ENCODE results near the gene SKIL.

The SKIL gene

GRCh38 chr3:170391108-170391507, 33.6 kb downstream of the SKIL start:
- no peaks in the 10 kb centered on the region for H3K4me1 ChIP-seq (ENCODE audit: insufficient read depth, low read length)

GRCh38 chr3:170397685-170398084, 40.2 kb downstream of the SKIL start:
- Histone ChIP-seq H3K4me3 (ENCODE audit: low read length) (no peak overlapping the region), H3K36me3 (ENCODE audit: insufficient read depth, low read length) (peaks cover 2% of the 10 kb centered on the region), H2AFZ (ENCODE audit: low read depth, low read length) (no peak overlapping the region), H3K27me3 (ENCODE audit: insufficient read depth, low read length) (no peaks in the 10 kb centered on the region), H3K9me3 (ENCODE audit: low read length) (no peaks in the 10 kb centered on the region), H3K4me1 (ENCODE audit: insufficient read depth, low read length) (no peaks in the 10 kb centered on the region)

More at GRCh38 chr3:170391108-170391507, 33.6 kb downstream of the SKIL start:
- H3K4me3 ChIP-seq (ENCODE audit: low read length), result no peak overlapping the region
- H3K27me3 ChIP-seq (ENCODE audit: insufficient read depth, low read length), result no peaks in the 10 kb centered on the region
- no peak overlapping the region for H2AFZ ChIP-seq (ENCODE audit: low read depth, low read length)
- peaks cover 6% of the 10 kb centered on the region for H3K9me3 ChIP-seq (ENCODE audit: low read length)
- peaks cover 28% of the 10 kb centered on the region for H3K36me3 ChIP-seq (ENCODE audit: insufficient read depth, low read length)

- H3K9me3 ChIP-seq (ENCODE audit: low read length), result no peaks in the 10 kb centered on the region
- H3K36me3 ChIP-seq (ENCODE audit: insufficient read depth, low read length), result no peaks in the 10 kb centered on the region
- no peaks in the 10 kb centered on the region for H3K27me3 ChIP-seq (ENCODE audit: insufficient read depth, low read length)
- no peak overlapping the region for H3K4me3 ChIP-seq (ENCODE audit: low read length)
- H2AFZ ChIP-seq (ENCODE audit: low read depth, low read length), result no peak overlapping the region
- no peaks in the 10 kb centered on the region for H3K4me1 ChIP-seq (ENCODE audit: insufficient read depth, low read length)
These were observed 47.6 kb downstream of the SKIL start for GRCh38 chr3:170405101-170405500.

GRCh38 chr3:170410428-170411029, 53.0 kb downstream of the SKIL start:
- Histone ChIP-seq H3K4me1 (ENCODE audit: insufficient read depth, low read length) (no peaks in the 10 kb centered on the region), H3K27me3 (ENCODE audit: insufficient read depth, low read length) (no peaks in the 10 kb centered on the region), H3K36me3 (ENCODE audit: insufficient read depth, low read length) (no peaks in the 10 kb centered on the region), H3K9me3 (ENCODE audit: low read length) (no peaks in the 10 kb centered on the region), H3K4me3 (ENCODE audit: low read length) (no peak overlapping the region), H2AFZ (ENCODE audit: low read depth, low read length) (no peak overlapping the region)

GRCh38 chr3:170413291-170413690, 55.8 kb downstream of the SKIL start:
- Histone ChIP-seq H3K4me3 (ENCODE audit: low read length) (no peak overlapping the region), H3K27me3 (ENCODE audit: insufficient read depth, low read length) (no peaks in the 10 kb centered on the region), H3K9me3 (ENCODE audit: low read length) (no peaks in the 10 kb centered on the region), H2AFZ (ENCODE audit: low read depth, low read length) (no peak overlapping the region), H3K4me1 (ENCODE audit: insufficient read depth, low read length) (no peaks in the 10 kb centered on the region), H3K36me3 (ENCODE audit: insufficient read depth, low read length) (no peaks in the 10 kb centered on the region)

GRCh38 chr3:170414202-170414663, 56.7 kb downstream of the SKIL start:
- Histone ChIP-seq H3K27me3 (ENCODE audit: insufficient read depth, low read length) (no peaks in the 10 kb centered on the region), H3K4me1 (ENCODE audit: insufficient read depth, low read length) (no peaks in the 10 kb centered on the region), H3K9me3 (ENCODE audit: low read length) (no peaks in the 10 kb centered on the region), H2AFZ (ENCODE audit: low read depth, low read length) (no peak overlapping the region), H3K4me3 (ENCODE audit: low read length) (no peak overlapping the region), H3K36me3 (ENCODE audit: insufficient read depth, low read length) (no peaks in the 10 kb centered on the region)

GRCh38 chr3:170417090-170417489, 59.6 kb downstream of the SKIL start:
- no peaks in the 10 kb centered on the region for H3K4me1 ChIP-seq (ENCODE audit: insufficient read depth, low read length)
- no peaks in the 10 kb centered on the region for H3K36me3 ChIP-seq (ENCODE audit: insufficient read depth, low read length)
- H3K4me3 ChIP-seq (ENCODE audit: low read length), result no peak overlapping the region
- H3K9me3 ChIP-seq (ENCODE audit: low read length), result peaks cover 3% of the 10 kb centered on the region
- no peak overlapping the region for H2AFZ ChIP-seq (ENCODE audit: low read depth, low read length)
- no peaks in the 10 kb centered on the region for H3K27me3 ChIP-seq (ENCODE audit: insufficient read depth, low read length)

- no peaks in the 10 kb centered on the region for H3K27me3 ChIP-seq (ENCODE audit: insufficient read depth, low read length)
- no peak within 1 kb of the TSS for H3K4me3 ChIP-seq (ENCODE audit: low read length)
- no peak within 1 kb of the TSS for H2AFZ ChIP-seq (ENCODE audit: low read depth, low read length)
- H3K9me3 ChIP-seq (ENCODE audit: low read length), result peaks cover 3% of the 10 kb centered on the region
- no peaks in the 10 kb centered on the region for H3K4me1 ChIP-seq (ENCODE audit: insufficient read depth, low read length)
- H3K36me3 ChIP-seq (ENCODE audit: insufficient read depth, low read length), result no peaks in the 10 kb centered on the region
These were observed 61.2 kb downstream of the SKIL start, which contains the start of gene CLDN11 for GRCh38 chr3:170418422-170419398. Gene CLDN11 (plus strand): TSS chr3:170418868. CDS start chr3:170419067, 199 bp downstream.

- no peaks in the 10 kb centered on the region for H3K27me3 ChIP-seq (ENCODE audit: insufficient read depth, low read length)
- H3K9me3 ChIP-seq (ENCODE audit: low read length), result peaks cover 3% of the 10 kb centered on the region
- no peak overlapping the region for H2AFZ ChIP-seq (ENCODE audit: low read depth, low read length)
- H3K4me1 ChIP-seq (ENCODE audit: insufficient read depth, low read length), result no peaks in the 10 kb centered on the region
- H3K36me3 ChIP-seq (ENCODE audit: insufficient read depth, low read length), result no peaks in the 10 kb centered on the region
- H3K4me3 ChIP-seq (ENCODE audit: low read length), result no peak overlapping the region
These were observed 62.1 kb downstream of the SKIL start for GRCh38 chr3:170419557-170420087.

GRCh38 chr3:170420307-170420821, 62.8 kb downstream of the SKIL start:
- peaks cover 2% of the 10 kb centered on the region for H3K4me1 ChIP-seq (ENCODE audit: insufficient read depth, low read length)
- H3K27me3 ChIP-seq (ENCODE audit: insufficient read depth, low read length), result no peaks in the 10 kb centered on the region
- no peaks in the 10 kb centered on the region for H3K36me3 ChIP-seq (ENCODE audit: insufficient read depth, low read length)
- H2AFZ ChIP-seq (ENCODE audit: low read depth, low read length), result no peak overlapping the region
- H3K4me3 ChIP-seq (ENCODE audit: low read length), result no peak overlapping the region
- peaks cover 3% of the 10 kb centered on the region for H3K9me3 ChIP-seq (ENCODE audit: low read length)

- Histone ChIP-seq H3K9me3 (ENCODE audit: low read length) (peaks cover 3% of the 10 kb centered on the region), H3K4me1 (ENCODE audit: insufficient read depth, low read length) (peaks cover 10% of the 10 kb centered on the region), H3K36me3 (ENCODE audit: insufficient read depth, low read length) (no peaks in the 10 kb centered on the region), H3K4me3 (ENCODE audit: low read length) (no peak overlapping the region), H2AFZ (ENCODE audit: low read depth, low read length) (no peak overlapping the region), H3K27me3 (ENCODE audit: insufficient read depth, low read length) (no peaks in the 10 kb centered on the region)
These were observed 63.7 kb downstream of the SKIL start for GRCh38 chr3:170421111-170421641.

GRCh38 chr3:170421758-170422157, 64.2 kb downstream of the SKIL start:
- Histone ChIP-seq H3K4me3 (ENCODE audit: low read length) (no peak overlapping the region), H3K27me3 (ENCODE audit: insufficient read depth, low read length) (no peaks in the 10 kb centered on the region), H3K9me3 (ENCODE audit: low read length) (peaks cover 3% of the 10 kb centered on the region), H3K36me3 (ENCODE audit: insufficient read depth, low read length) (no peaks in the 10 kb centered on the region), H3K4me1 (ENCODE audit: insufficient read depth, low read length) (peaks cover 11% of the 10 kb centered on the region), H2AFZ (ENCODE audit: low read depth, low read length) (no peak overlapping the region)

Measured in neuron (in vitro differentiated cells).